Measurements from ENCODE around the gene PTCH2. TPM values are rescaled to one million over a fixed set of nuclear protein-coding genes. Genes with fewer than 3 reads are reported as not detected.
A peak's percentile ranks its signal among the peaks of the same experiment; 100 is the strongest.

The PTCH2 gene
- total RNA-seq, 2 donors from 2014 or later = 1.5 to 1.6 TPM

GRCh38 chr1:44780583-44781121 is 62.4 kb downstream of the PTCH2 start:
- no peaks in the 10 kb centered on the region for H3K4me1 ChIP-seq (ENCODE audit: control insufficient read depth, insufficient read depth, low read length)
- H3K4me3 Mint-ChIP-seq = no peak overlapping the region
- no peaks in the 10 kb centered on the region for H3K9me3 Mint-ChIP-seq
- no peak overlapping the region for H3K27ac ChIP-seq (ENCODE audit: low read depth, low read length)
- peaks cover 16% of the 10 kb centered on the region for H3K4me1 Mint-ChIP-seq
- DNase-seq = no peak
- H3K36me3 ChIP-seq (ENCODE audit: control insufficient read depth, insufficient read depth, low read length) = peaks cover 38% of the 10 kb centered on the region
- H3K27me3 Mint-ChIP-seq (ENCODE audit: insufficient read depth) = peaks cover 6% of the 10 kb centered on the region
- no peak overlapping the region for H3K9ac ChIP-seq (ENCODE audit: extremely low read depth, low read length, poor library complexity, severe bottlenecking)
- peaks cover 11% of the 10 kb centered on the region for H3K27me3 ChIP-seq (ENCODE audit: control insufficient read depth, insufficient read depth, low read length, poor library complexity, severe bottlenecking)
- peak; percentile 19 for TF ChIP-seq CTCF (conservative IDR thresholded peaks at IDR 0.05)
- no peaks in the 10 kb centered on the region for H3K9me3 ChIP-seq (ENCODE audit: control insufficient read depth, low read length)
- peaks cover 57% of the 10 kb centered on the region for H3K36me3 Mint-ChIP-seq (ENCODE audit: low read depth)
- H3K27ac Mint-ChIP-seq = no peak overlapping the region
- H3K4me3 ChIP-seq (ENCODE audit: low read length) = no peak overlapping the region
- WGBS, 2 experiments (ENCODE audit: insufficient coverage in 1 of 2, insufficient read length in 1 of 2) = 96 to 97% methylated on average over 10 to 14 of the region's 14 CpGs

- Mint-ChIP-seq H3K4me1 (peaks cover 21% of the 10 kb centered on the region), H3K27me3 (ENCODE audit: insufficient read depth) (no peaks in the 10 kb centered on the region), H3K4me3 (peak overlapping the region; percentile 87), H3K27ac (peak overlapping the region; percentile 71), H3K36me3 (ENCODE audit: low read depth) (peaks cover 57% of the 10 kb centered on the region), H3K9me3 (no peaks in the 10 kb centered on the region)
- Histone ChIP-seq H3K4me3 (ENCODE audit: low read length) (peak overlapping the region; percentile 98), H3K27me3 (ENCODE audit: control insufficient read depth, insufficient read depth, low read length, poor library complexity, severe bottlenecking) (no peaks in the 10 kb centered on the region), H3K9ac (ENCODE audit: extremely low read depth, low read length, poor library complexity, severe bottlenecking) (no peak overlapping the region), H3K27ac (ENCODE audit: low read depth, low read length) (no peak overlapping the region), H3K4me1 (ENCODE audit: control insufficient read depth, insufficient read depth, low read length) (no peaks in the 10 kb centered on the region), H3K9me3 (ENCODE audit: control insufficient read depth, low read length) (no peaks in the 10 kb centered on the region), H3K36me3 (ENCODE audit: control insufficient read depth, insufficient read depth, low read length) (peaks cover 38% of the 10 kb centered on the region)
- WGBS, 2 experiments (ENCODE audit: insufficient coverage in 1 of 2, insufficient read length in 1 of 2) = 96 to 97% methylated on average over 3 to 6 of the region's 6 CpGs
- DNase-seq = no peak
- no peak for TF ChIP-seq CTCF (conservative IDR thresholded peaks at IDR 0.05)
Measured at GRCh38 chr1:44778705-44779576, 64.1 kb downstream of the PTCH2 start.

- Mint-ChIP-seq H3K36me3 (ENCODE audit: low read depth) (peaks cover 57% of the 10 kb centered on the region), H3K27me3 (ENCODE audit: insufficient read depth) (no peaks in the 10 kb centered on the region), H3K4me1 (peaks cover 17% of the 10 kb centered on the region), H3K9me3 (no peaks in the 10 kb centered on the region), H3K27ac (peak overlapping the region; percentile 73), H3K4me3 (peak overlapping the region; percentile 87)
- Histone ChIP-seq H3K4me3 (ENCODE audit: low read length) (peak overlapping the region; percentile 98), H3K27me3 (ENCODE audit: control insufficient read depth, insufficient read depth, low read length, poor library complexity, severe bottlenecking) (no peaks in the 10 kb centered on the region), H3K9ac (ENCODE audit: extremely low read depth, low read length, poor library complexity, severe bottlenecking) (no peak overlapping the region), H3K27ac (ENCODE audit: low read depth, low read length) (no peak overlapping the region), H3K9me3 (ENCODE audit: control insufficient read depth, low read length) (no peaks in the 10 kb centered on the region), H3K4me1 (ENCODE audit: control insufficient read depth, insufficient read depth, low read length) (no peaks in the 10 kb centered on the region), H3K36me3 (ENCODE audit: control insufficient read depth, insufficient read depth, low read length) (peaks cover 38% of the 10 kb centered on the region)
- no peak for TF ChIP-seq CTCF (conservative IDR thresholded peaks at IDR 0.05)
- no peak for DNase-seq
- WGBS, 2 experiments (ENCODE audit: insufficient coverage in 1 of 2, insufficient read length in 1 of 2) = 92 to 98% methylated on average over 12 to 13 of the region's 13 CpGs
Measured at GRCh38 chr1:44777969-44778635, 65.0 kb downstream of the PTCH2 start.

Measured in endodermal cell (in vitro differentiated cells).